GM19240 (cell line): Measurements from ENCODE around the gene SARDH.

Experiments used
- DNase-seq: peaks from one replicate; pipeline ENCODE4 v3.0.0; 2011; ENCODE audit warnings: low spot score; ENCODE audit not compliant: insufficient read length

Gene SARDH

DNA sequence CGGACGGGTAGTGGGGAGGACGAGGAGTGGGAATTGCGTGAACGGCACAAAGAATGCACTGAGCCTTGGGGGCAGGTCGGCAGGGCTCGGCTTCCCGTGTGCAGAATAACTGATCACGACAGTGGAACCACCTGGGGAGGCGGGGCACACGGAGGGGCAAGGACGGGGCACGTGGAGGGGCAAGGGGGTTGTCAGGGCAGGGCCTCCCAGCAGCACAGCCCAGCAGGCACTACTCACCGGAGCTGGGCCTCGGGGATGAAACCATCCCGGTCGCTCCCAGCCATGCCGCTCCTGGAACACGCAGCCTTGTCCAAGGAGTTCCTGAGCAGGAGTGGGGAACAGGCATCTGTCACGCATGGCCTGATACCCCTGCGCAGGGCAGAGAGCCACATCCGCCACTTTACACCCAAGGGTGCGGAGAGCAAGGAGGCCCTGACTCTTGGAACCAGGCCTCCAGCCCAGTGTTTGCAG, 33.4 kb downstream of the SARDH start:
- DNase-seq = no peak

DNA sequence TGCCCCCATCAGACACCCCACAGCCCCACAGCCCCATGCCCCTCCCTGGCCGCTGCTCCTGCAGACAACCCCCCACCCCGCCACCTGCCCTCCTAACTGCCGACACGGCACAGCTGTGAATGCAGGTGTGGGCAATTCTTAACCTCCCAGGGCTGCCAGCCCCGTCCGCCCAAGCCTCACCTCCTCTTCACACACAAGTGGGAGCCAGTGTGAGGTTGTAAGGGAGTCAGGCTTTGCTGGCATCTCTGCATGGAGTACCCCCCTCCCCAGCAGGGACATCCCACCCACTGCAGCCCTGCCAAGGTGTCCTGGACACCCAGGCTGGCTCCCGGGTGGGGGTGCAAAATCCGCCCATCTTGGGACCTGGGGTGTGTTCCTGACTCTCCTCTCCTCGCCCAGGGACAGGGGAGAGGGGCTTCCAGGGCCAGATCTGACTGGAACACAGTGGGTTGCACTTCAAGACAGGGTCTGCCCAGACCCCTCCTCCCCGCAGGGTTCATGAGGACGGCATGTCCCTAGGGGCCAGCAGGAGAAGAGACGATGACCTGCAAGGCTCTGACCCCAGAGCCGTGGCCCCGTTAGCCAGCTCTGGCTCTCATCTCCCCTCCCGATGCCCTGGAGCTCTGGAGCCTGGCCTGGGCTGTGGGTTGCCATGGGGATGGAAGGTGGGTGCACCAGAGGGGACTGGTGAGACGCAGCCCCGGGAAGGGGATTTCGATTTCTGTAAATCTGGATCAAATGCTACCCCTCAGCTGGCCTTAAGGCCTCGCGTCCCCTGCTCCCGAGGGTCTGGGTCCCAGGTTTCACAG, 34.4 kb downstream of the SARDH start:
- DNase-seq = no peak

DNA sequence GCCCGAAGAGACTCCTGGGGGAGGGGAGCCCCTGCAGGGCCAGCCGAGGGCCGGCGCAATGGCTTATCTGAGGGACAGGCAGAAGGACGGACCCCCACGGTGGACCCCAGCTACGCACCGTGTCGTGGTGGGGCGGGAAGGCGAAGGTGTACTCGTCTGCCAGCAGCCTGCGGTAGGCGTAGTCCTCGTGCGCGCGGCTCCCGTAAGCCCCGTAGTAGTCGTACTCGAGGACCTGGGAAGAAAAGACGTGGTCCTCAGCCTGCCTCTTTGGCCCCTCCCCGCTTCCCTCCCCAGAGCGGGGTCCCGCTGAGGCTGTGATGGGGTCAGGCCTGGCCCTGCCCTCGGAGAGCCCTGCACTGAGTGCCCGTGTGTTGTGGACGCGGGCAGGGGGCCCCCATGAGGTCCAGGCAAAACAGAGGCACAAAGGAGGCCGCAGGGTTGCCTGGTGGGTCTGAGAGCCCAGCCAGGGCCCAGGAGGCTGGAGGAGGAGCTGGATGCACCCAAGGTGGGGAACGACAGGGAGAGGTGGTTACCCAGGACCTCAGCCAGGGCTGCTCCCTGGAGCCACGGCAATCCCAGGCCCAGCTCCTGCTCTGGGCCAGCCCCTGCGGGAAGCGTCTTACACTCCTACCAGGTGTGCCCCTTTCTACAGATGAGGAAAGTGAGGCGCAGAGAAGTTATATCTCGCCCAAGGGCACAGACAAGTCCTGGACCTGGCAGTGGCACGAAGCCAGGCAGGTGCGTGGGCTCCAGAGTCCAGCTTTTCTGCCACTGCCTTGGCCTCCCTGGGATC, 35.2 kb downstream of the SARDH start:
- no peak for DNase-seq

DNA sequence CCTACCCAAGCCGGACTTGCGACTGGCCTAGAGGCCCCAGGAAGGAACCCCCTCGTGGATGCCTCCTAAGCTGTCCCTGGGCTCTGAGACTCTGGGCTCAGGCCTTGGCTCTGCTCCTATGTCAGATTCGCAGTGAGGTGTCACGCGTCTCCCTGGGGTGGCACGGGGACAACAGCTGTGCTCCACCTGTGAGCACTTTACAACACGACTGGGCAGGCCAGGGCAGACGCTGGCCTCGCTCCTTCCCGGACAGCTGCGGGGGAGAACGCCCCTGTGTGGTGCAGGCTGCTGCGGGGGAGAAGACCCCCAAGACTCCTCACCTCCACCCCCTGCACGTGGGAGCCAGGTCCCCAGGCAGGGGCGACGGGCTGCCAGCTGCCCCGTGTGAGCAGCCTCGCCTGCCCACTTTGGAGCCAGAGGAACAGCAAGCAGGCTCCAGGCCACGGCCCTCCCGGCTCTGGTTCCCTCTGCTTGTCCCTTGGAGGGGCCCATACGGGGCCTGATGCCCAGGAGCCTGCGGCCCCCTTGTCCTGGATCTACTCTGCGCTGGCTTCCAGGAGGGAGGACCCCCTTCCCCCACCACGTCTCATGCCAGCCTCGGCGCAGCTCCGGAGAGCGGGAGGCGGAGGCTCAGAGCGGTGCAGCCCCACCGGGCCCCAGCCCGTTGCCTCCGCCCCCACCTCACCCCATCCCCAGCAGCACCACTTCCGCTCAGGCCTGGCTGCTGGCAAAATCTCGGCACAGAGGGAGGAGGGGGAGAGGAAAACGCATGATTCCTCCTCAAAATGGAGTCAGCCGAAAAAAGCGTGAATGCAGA, 36.0 kb downstream of the SARDH start:
- DNase-seq = no peak

DNA sequence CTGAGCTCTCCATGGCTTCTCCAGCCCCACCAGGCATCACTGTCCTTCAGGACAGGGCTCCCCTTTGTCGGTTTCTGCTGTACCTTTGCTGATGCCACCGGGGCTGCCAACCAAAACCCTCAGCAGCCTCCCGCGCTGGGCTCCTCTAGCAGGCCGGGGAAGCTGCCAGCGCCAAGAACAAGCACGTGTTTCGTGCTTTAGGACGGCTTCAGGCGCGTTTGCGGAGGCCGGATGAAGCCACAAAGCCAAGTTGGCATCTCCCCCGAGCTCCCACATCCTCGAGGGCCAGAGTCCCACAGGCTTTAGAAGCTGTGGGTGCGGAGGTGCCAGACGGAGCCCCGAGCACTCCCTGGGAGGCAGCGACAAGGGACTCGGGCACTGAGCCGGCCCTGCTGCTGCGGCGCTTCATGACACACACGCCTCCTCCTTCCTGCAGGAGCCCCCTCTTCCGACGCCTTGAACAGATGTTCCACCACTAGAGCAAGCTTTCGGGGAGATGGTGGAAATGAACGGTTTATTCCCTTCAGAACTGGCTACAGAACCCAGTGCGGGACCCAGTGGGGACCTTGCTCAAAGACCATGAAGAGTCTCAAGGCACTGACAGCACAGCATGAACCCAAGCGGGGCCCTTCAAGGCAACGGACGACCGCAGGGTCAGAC, 36.7 kb downstream of the SARDH start:
- no peak for DNase-seq

DNA sequence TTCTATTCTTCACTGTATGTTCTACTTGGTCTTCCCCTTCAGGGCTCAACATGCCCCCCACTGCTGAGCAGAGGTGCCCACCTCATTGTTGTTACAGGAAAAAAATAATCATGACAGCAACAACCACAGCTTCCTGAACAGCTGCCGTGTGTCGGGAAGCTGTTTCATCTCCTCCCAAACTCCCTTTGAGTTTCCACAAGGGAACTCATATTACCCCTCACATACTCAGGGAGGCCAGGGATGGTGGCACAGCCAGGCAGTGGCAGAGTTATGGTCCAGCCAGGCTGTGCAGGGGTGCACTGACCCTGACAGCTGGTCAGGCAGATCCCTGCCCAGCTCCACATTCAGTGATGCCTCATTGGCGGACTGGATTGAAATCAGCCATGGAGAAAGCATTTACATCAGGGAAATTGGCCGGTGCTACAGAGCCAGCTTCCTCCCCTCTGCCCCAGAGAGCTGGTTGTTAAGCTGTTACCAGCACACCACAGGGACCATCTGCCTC, 37.3 kb downstream of the SARDH start:
- no peak for DNase-seq

DNA sequence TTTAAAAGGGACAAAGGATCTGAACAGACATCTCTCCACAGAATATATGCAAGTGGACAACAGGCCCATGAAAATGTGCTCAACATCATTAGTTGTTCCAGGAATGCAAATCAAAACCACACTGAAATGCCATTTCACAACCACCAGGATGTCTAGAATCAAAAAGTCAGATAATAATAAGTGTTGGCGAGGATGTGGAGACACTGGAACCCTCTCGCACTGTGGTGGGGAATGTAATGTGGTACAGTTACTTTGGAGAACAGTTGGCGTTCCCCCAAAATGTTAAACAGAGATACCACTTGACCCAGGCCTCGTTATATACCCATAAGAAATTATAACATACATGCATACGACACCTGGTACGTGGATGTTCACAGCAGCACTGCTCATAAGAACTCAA, 38.6 kb downstream of the SARDH start:
- no peak for DNase-seq

DNA sequence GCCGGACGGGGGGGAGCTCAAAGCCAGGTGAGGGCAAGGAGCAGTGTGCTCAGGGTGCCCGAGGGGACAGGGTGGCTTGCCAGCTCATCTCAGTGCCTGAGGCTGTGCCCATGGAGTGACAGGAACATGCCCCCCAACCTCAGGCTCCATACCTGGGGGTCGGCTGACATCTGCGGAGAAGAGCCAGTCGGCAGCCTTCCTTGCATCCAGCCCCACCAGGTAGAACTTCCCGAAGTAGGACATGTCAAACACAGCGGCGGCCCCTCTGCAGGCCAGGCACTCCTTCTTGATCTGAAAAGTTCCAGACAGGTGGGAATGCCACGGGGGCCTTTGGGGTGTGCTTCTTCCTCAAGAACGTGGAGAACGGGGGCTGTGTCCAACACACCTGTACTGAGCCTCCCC, 42.1 kb downstream of the SARDH start:
- DNase-seq = no peak

DNA sequence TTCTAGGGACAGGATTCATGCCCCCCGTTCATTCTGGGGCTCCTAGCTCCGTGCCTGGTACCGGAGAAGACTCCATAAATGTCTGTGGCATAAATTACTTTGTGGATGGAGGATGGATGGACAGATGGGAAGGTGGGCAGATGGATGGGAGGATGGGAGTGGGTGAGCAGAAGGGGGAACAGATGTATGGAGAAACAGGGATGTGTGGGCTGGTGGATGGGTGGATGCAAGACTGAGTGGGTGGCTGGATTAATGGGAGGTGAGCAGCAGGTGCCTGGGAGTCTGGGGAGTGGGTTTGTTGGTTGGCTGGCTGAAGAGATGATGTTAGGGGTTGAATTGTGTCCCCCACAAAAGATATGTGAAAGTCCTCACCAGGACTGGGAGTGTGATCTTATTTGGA, 43.5 kb downstream of the SARDH start:
- DNase-seq = no peak

DNA sequence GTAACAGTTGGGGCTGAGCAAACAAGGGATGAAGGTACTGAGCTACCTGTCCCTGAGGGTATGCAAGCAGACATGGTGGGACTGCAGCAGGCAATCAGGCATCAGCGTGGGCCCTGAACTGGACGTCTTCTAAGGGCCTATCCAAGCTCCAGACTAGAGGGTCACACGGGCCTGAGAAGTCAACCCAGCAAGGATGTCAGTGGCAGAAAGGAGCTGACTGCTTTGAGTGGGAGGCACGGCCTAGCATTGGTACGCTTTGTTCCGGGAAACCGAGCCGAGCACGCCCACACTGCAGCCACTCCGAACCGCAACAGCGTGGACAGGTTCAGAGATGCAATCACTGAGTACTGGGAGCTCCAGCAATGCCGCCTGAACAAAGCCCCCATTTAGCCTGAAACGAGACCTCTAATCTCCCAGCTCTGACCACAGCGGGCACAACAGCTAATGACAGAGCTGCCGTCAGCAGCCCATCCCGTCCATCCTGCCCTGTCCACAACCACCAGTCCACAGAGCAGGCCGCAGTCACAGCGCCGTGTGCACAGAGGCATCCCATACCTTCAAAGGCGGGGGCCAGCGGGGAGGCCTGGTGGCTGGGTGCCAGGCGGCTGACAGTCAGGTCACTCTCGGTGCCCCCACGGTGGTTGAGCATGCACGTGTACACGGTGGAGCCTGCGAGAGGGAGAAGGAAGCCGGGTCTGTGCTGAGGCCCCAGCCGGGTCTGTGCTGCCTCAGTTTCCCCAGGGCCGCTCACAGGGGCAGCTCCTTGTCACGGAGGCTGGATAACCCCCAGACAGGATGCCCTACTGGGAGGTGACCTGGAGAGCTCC, 44.2 kb downstream of the SARDH start:
- DNase-seq = no peak

DNA sequence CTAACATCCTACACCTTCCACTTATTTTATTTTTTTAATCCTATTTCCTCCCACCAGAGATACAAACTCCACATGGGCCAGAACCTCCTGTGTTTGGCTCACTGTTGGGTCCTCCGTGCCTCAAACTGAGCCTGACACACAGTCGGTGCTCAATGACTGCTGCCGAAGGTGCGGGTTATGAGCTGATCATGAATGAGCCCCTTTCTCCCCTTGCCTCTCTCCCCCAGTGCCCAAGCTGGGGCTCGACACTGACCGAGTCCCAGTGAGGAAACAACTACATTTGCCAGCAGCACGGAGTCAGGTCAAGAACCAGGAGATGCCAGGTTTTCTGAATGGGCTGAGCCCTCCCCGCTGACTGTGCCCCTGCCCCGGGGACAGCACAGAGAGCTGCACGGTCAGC, 45.0 kb downstream of the SARDH start:
- no peak for DNase-seq

DNA sequence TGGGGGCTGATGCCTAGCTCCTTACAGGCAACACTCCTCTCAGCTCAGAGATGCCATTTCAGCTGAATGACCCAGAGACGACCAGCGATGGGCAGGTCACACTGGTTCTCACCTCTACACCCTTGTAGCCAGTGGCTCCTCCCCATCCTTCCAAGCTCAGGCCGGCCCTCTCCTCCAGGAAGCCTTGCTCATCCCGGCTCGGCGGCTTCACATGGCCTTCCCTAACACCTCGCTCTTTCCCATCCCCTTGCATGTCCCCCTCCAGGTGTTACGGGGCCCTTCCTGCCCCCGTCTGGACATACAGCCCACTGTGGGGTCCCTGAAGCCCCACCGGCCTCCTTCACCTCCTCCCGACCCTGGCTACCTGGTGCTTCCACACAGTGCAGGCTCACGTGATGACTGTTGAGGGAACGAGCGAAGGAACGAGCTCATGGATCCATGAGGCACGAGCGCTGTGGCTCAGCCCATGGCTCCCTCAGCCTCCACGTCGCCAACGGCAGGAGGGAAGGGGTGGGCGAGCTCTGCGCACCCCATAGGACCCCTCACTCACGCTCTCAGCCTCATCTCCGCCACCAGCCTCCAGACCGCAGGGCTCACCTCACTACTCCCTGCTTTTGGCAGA, 45.7 kb downstream of the SARDH start:
- DNase-seq = no peak

DNA sequence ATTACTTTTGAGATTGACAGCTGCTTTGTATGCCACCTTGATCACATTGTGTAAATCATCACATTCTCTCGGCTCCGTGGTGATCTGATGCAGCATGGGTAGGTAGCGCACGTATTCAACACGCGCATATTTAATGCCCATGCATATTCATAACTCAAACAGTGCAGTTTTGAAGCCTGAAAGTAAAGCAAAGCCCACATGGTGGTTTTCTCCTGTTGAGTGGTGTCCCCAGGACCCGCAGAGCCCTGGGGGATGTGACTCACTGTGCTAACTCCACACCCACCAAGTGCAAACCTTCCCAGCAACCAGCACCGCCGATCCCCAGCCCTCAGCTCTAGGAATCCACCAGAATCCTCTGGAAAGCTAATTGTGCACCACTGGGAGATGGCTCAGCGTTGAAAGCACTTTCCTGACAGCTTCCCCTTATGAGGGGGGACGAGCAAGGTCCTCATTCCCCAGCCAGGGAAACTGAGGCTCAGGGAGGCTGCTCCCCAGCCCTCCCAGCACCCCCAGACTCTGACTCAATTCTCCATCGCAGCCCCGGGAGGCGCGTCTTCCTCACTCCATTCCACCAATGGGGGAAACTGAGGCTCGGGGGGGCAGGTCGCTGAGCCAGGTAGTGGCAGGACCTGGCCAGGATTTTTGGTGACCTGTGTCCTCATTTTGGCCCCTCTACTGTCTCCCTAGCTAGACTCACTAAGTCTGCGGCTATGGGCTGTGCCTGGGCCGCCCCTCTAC, 46.4 kb downstream of the SARDH start:
- DNase-seq = no peak

DNA sequence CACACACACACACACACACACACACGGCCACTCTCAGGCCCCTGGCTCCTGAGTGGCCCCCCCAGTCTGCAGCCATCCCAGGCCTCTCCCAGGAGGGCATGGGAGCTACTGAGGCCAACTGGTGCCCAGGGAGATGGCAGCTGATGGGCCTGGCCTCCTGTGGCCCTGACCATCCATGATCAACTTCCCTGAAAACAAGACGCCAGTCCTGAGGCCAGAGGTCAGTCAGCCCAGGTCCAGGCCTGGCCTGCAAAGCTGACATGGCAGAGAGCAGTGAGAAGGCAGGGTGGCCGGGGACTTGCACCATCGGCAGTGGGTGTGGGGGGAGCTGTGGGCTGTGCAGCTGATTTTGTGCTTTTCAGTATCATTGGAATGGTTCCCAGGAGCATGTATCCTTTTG, 47.0 kb downstream of the SARDH start:
- no peak for DNase-seq

DNA sequence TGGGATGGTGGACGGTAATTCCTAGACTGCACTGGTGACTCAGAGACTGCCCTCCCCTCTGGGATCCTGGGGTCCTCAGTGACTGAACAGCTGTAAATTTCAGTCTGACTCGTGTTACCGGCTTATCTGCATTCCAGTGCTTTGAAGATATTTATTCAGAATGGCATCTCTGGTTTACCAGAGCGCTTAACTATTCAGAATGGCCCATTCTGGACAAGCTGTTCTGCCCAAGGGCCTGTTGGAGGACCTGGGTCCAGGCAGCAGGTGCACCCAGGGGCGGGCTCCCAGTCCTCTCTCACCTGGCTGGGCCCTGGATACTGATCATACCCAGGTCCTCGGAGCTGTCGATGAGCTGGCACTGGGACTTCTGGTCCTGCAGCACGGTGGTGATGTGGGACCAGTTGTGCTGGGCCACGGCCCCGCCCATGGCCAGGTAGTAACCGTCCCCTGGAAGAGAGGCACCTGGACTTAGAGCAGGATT, 48.0 kb downstream of the SARDH start:
- DNase-seq = no peak

DNA sequence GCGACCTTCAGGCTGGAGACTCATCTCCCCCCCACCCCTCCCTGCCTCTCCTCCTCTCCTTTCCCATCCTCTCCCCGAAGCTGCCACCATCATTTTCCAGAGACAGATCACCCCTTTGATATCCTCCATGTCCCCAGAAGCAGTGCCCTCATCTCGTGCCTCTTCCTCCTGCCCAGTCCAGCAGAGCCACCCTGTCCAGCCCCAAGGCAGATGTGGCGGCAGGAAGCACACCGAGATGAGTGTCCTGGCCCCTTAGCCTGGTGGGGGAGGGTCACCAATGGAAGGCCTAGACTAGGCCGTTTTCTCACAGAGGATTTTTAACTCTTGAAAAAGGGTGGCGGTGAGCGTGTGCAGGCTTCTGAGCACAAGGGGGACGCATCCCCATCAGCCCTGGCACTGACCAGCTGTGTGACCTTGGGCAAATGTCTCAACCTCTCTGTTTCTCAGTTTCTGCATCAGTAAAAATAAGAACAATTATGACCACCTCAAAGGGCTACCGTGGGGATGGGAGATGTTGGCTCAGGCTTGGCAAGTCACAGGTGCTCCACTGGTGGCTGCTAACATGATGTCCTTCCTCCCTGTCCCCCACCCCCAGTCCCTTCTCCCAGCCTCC, 48.9 kb downstream of the SARDH start:
- DNase-seq = no peak

DNA sequence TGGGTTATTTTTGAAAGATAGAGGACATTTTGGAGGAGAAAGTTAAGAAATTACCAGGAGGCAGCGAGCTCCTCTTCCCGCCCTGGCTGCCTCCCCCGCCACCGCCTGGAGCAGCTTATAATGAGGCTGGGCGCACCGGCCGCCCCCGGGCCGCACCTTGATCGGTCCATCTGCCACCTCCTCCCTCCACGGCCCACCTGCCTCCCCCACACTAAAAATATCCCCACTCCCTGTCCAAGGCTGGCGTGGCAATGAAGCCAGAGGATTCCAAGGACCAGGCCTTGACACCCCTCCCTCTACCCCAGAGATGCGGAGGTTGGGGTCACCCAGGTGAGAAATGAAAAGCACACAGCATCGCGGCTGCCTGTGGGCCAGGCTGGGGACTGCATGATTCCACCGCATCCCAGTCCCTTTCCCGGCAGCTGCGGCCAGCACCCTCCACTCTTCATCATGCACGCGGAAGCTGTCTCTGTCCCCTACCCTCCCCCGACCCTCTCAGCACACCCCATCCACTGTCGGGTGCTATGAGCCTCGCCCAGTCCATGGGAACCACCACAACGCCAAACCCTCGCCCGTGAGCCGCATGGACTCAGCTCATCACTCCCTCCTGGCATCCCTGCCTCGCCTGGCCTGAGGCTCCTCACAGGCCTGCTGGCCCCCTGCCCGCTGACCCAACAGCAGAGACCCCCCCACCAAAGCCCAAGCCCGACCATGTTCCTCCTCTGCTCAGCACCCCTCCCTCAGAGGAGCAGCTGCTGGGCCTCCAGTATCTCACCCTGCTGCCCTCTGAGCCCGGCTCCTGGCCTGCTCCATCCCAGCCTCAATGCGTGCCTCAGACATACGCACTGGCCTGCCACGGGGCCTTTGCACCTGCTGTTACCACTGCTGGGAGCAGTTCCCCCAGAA, 50.0 kb downstream of the SARDH start:
- no peak for DNase-seq
